HEK293 (cell line): Measurements from ENCODE around the gene HIPK4.
A peak's percentile ranks its signal among the peaks of the same experiment; 100 is the strongest.

Experiments
- CTCF ChIA-PET: fragments of 350-600 bp; formaldehyde crosslinking; extraction: SDS; loops from one replicate; lab custom pipeline; 2021; ENCODE audit warnings: antibody characterized with exemption; lab: Yijun Ruan, JAX
- POLR2A ChIA-PET: fragments of 300-600 bp; formaldehyde crosslinking; extraction: SDS; loops from one replicate; lab custom pipeline; 2020; ENCODE audit warnings: antibody characterized with exemption, inconsistent platforms; lab: Yijun Ruan, JAX
- H3K27ac ChIP-seq: fragments of 200-500 bp; sonication (Bioruptor generic); 2 replicates; pipeline ENCODE4 v1.5.1; 2014; ENCODE audit warnings: low read depth, low read length, control low read depth, inconsistent platforms; ENCODE audit errors: extremely low read depth
- H3K36me3 ChIP-seq, 2 experiments: fragments of 200-500 bp in 1 of 2; sonication (Bioruptor generic) in 1 of 2; 1 replicate in 1 of 2; 2 replicates in 1 of 2; pipeline ENCODE4 v1.5.1; 2014 to 2017; ENCODE audit warnings: inconsistent platforms in 2 of 2, low read length in 2 of 2; ENCODE audit not compliant: control insufficient read depth in 2 of 2, insufficient read depth in 1 of 2
- H3K4me1 ChIP-seq: fragments of 200-500 bp; sonication (Bioruptor generic); 2 replicates; pipeline ENCODE4 v1.5.1; 2014; ENCODE audit warnings: mild to moderate bottlenecking, low read length, inconsistent platforms; ENCODE audit not compliant: control insufficient read depth, insufficient read depth
- H3K4me3 ChIP-seq: 2 replicates; pipeline ENCODE4 v1.5.1; 2011; ENCODE audit warnings: low read depth, mild to moderate bottlenecking, control low read depth, low read length, moderate library complexity
- H3K9me3 ChIP-seq: fragments of 200-500 bp; sonication (Bioruptor generic); 2 replicates; pipeline ENCODE4 v1.5.1; 2014; ENCODE audit warnings: low read depth, low read length, inconsistent platforms; ENCODE audit not compliant: control insufficient read depth, insufficient read depth
- BCL11A ChIP-seq: fragments of 450-650 bp; formaldehyde crosslinking; IDR thresholded peaks from 2 replicates; pipeline ENCODE4 v1.5.1; 2016; ENCODE audit warnings: low read depth, missing biosample characterization, missing genetic modification characterization
- BCL11B ChIP-seq: fragments of 450-650 bp; formaldehyde crosslinking; IDR thresholded peaks from 2 replicates; pipeline ENCODE4 v1.5.1; 2016; ENCODE audit warnings: low read depth, missing biosample characterization, missing genetic modification characterization
- HIC1 ChIP-seq: fragments of 450-650 bp; formaldehyde crosslinking; IDR thresholded peaks from 2 replicates; pipeline ENCODE4 v1.5.1; 2016; ENCODE audit warnings: missing biosample characterization, missing genetic modification characterization
- INSM2 ChIP-seq: fragments of 450-650 bp; formaldehyde crosslinking; IDR thresholded peaks from 2 replicates; pipeline ENCODE4 v1.5.1; 2016; ENCODE audit warnings: missing biosample characterization, missing genetic modification characterization
- RBAK ChIP-seq: fragments of 450-650 bp; formaldehyde crosslinking; IDR thresholded peaks from 2 replicates; pipeline ENCODE4 v1.5.1; 2016; ENCODE audit warnings: missing biosample characterization, missing genetic modification characterization
- REPIN1 ChIP-seq: fragments of 450-650 bp; formaldehyde crosslinking; IDR thresholded peaks from 2 replicates; pipeline ENCODE4 v1.5.1; 2017; ENCODE audit warnings: missing biosample characterization, missing genetic modification characterization, low read depth
- SCRT1 ChIP-seq: fragments of 450-650 bp; formaldehyde crosslinking; IDR thresholded peaks from 2 replicates; pipeline ENCODE4 v1.5.1; 2016; ENCODE audit warnings: missing biosample characterization, missing genetic modification characterization, borderline replicate concordance
- ZBTB21 ChIP-seq: fragments of 450-650 bp; formaldehyde crosslinking; IDR thresholded peaks from 2 replicates; pipeline ENCODE4 v1.5.1; 2017; ENCODE audit warnings: missing biosample characterization, missing genetic modification characterization
- ZFP3 ChIP-seq: fragments of 450-650 bp; formaldehyde crosslinking; IDR thresholded peaks from 2 replicates; pipeline ENCODE4 v1.5.1; 2016; ENCODE audit warnings: low read depth, missing biosample characterization, missing genetic modification characterization
- ZNF132 ChIP-seq: fragments of 450-650 bp; formaldehyde crosslinking; IDR thresholded peaks from 2 replicates; pipeline ENCODE4 v1.5.1; 2017; ENCODE audit warnings: missing biosample characterization, missing genetic modification characterization, borderline replicate concordance
- ZNF157 ChIP-seq: fragments of 450-650 bp; formaldehyde crosslinking; IDR thresholded peaks from 2 replicates; pipeline ENCODE4 v1.5.1; 2016; ENCODE audit warnings: missing biosample characterization, missing genetic modification characterization
- ZNF248 ChIP-seq: fragments of 450-650 bp; formaldehyde crosslinking; IDR thresholded peaks from 2 replicates; pipeline ENCODE4 v1.5.1; 2017; ENCODE audit warnings: missing biosample characterization, missing genetic modification characterization
- ZNF335 ChIP-seq: fragments of 450-650 bp; formaldehyde crosslinking; conservative IDR thresholded peaks from 2 replicates; pipeline ENCODE4 v1.5.1; 2016; ENCODE audit warnings: missing biosample characterization, missing genetic modification characterization
- ZNF350 ChIP-seq: fragments of 450-650 bp; formaldehyde crosslinking; IDR thresholded peaks from 2 replicates; pipeline ENCODE4 v1.5.0; 2017; ENCODE audit warnings: missing biosample characterization, mild to moderate bottlenecking, missing genetic modification characterization
- ZNF354C ChIP-seq: fragments of 450-650 bp; formaldehyde crosslinking; IDR thresholded peaks from 2 replicates; pipeline ENCODE4 v1.5.1; 2016; ENCODE audit warnings: missing biosample characterization, missing genetic modification characterization, low read depth, borderline replicate concordance
- ZNF530 ChIP-seq: fragments of 450-650 bp; formaldehyde crosslinking; IDR thresholded peaks from 2 replicates; pipeline ENCODE4 v1.5.1; 2016; ENCODE audit warnings: low read depth, missing biosample characterization, missing genetic modification characterization
- ZNF548 ChIP-seq: fragments of 450-650 bp; formaldehyde crosslinking; IDR thresholded peaks from 2 replicates; pipeline ENCODE4 v1.5.1; 2016; ENCODE audit warnings: missing biosample characterization, missing genetic modification characterization
- ZNF558 ChIP-seq: fragments of 450-650 bp; formaldehyde crosslinking; IDR thresholded peaks from 2 replicates; pipeline ENCODE4 v1.5.1; 2016; ENCODE audit warnings: missing biosample characterization, missing genetic modification characterization
- ZNF560 ChIP-seq: fragments of 450-650 bp; formaldehyde crosslinking; IDR thresholded peaks from 2 replicates; pipeline ENCODE4 v1.5.1; 2017; ENCODE audit warnings: missing biosample characterization, missing genetic modification characterization, borderline replicate concordance
- ZNF704 ChIP-seq: fragments of 450-650 bp; formaldehyde crosslinking; IDR thresholded peaks from 2 replicates; pipeline ENCODE4 v1.5.1; 2016; ENCODE audit warnings: missing biosample characterization, missing genetic modification characterization
- ZNF768 ChIP-seq: fragments of 450-650 bp; formaldehyde crosslinking; IDR thresholded peaks from 2 replicates; pipeline ENCODE4 v1.5.1; 2018; ENCODE audit warnings: missing biosample characterization, mild to moderate bottlenecking, missing genetic modification characterization
- ZNF785 ChIP-seq: fragments of 450-650 bp; formaldehyde crosslinking; IDR thresholded peaks from 2 replicates; pipeline ENCODE4 v1.5.1; 2016; ENCODE audit warnings: missing biosample characterization, missing genetic modification characterization
- ZNF830 ChIP-seq: fragments of 450-650 bp; IDR thresholded peaks from 2 replicates; pipeline ENCODE4 v1.5.0; 2018; ENCODE audit warnings: missing biosample characterization, missing genetic modification characterization, low read depth, mild to moderate bottlenecking, moderate library complexity
- ZNF843 ChIP-seq: fragments of 450-650 bp; formaldehyde crosslinking; IDR thresholded peaks from 2 replicates; pipeline ENCODE4 v1.5.1; 2016; ENCODE audit warnings: missing biosample characterization, missing genetic modification characterization
- TF ChIP-seq, protein P1 (sequence below): fragments of 450-650 bp; formaldehyde crosslinking; IDR thresholded peaks from 2 replicates; pipeline ENCODE4 v1.5.1; 2016; ENCODE audit warnings: missing biosample characterization, missing genetic modification characterization
- TF ChIP-seq, protein P2 (sequence below): fragments of 450-650 bp; formaldehyde crosslinking; IDR thresholded peaks from 2 replicates; pipeline ENCODE4 v1.5.1; 2016; ENCODE audit warnings: missing biosample characterization, missing genetic modification characterization

Gene HIPK4

DNA sequence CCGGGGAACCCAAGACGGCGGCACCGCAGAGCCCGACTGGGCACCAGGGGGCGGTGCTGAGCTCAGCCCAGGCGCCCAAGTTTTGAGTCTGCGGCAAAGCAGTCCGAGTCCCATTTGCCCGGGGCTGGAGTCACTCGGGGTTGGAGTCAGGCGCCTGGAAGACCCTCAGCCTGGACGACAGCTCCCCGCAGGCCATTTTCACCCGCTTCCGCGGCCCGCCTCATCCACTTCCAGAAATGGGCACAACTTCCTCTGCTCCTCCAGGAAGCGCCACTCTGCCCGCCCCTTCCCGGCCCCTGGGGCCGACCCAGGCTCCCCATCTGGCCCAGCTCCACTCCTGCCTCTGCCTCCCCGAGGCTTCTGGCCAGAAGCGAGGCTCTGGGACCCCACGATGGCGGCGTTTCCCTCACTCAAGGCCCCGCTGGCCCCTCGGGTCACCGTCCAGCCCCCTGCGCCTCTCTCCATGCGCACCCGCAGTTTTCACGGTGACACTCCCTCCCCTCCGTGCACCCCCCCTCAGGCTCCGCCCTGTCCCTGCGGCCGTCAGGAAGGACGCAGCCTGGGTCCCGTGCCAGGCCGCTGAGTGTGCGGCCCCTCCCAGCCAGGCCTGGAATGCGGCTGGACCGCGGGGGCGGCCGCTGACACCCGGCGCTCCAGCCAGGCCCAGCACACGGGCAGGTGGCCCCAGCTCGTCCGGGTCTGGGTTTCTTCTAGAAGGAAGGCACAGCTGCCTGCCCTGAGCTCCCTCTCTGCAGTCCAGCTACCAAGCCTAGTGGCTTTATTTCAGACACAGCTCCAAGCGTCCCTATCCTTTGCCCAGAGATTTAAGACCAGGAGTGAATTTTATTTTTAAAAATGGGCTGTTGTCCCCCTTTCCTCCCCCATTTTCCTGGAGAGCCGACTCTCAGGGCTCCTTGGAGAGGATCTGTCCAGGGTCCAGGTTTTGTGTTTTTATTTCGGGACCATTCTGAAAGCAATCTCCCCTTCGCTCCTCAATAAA is 31.1 kb upstream of the HIPK4 start (continued):
- TF ChIP-seq ZNF350 (tag by site-specific recombination) (no peak), ZNF830 (tag by site-specific recombination) (no peak), ZNF704 (tag by site-specific recombination) (no peak)

GRCh38 chr19:40420451-40420765 is 30.4 kb upstream of the HIPK4 start:
- Histone ChIP-seq H3K27ac (peak overlapping the region; percentile 95), H3K4me1 (peaks cover 21% of the 10 kb centered on the region), H3K9me3 (no peaks in the 10 kb centered on the region), H3K4me3 (no peak overlapping the region), H3K36me3 (peaks cover 13 to 15% of the 10 kb centered on the region in 2 experiments)
- POLR2A ChIA-PET = interaction anchor here (0.6 to 9.2 kb wide), 41 partner anchors 8 to 1734 kb away, joined by 3 to 428 read pairs (median 4); partner anchors contain the start of genes AKT2, BLVRB, C19orf47 and DYRK1B
- CTCF ChIA-PET = interaction anchor here (0.6 to 3.4 kb wide), 49 partner anchors 10 to 1722 kb away, joined by 3 to 40 read pairs (median 5); partner anchors contain the start of genes BLVRB and SERTAD3
- TF ChIP-seq ZNF354C (tag by site-specific recombination) = no peak
- no peak for TF ChIP-seq ZNF157 (tag by site-specific recombination)
- TF ChIP-seq ZBTB21 (tag by site-specific recombination) = peak; percentile 25; the same call in 1 of the 2 replicates
- TF ChIP-seq ZNF843 (tag by site-specific recombination) = no peak
- TF ChIP-seq, protein P1, sequence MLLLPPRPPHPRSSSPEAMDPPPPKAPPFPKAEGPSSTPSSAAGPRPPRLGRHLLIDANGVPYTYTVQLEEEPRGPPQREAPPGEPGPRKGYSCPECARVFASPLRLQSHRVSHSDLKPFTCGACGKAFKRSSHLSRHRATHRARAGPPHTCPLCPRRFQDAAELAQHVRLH (tag by site-specific recombination) = peak; percentile 88
- TF ChIP-seq BCL11A (tag by site-specific recombination) = peak; percentile 96; the same call in 1 of the 2 replicates
- 0 out of 2 replicates have a peak, but pooled peaks have one; percentile 22 for TF ChIP-seq ZFP3 (tag by site-specific recombination)
- 0 out of 2 replicates have a peak, but pooled peaks have one; percentile 53 for TF ChIP-seq ZNF548 (tag by site-specific recombination)
- 0 out of 2 replicates have a peak, but pooled peaks have one; percentile 5 for TF ChIP-seq ZNF248
- no peak for TF ChIP-seq ZNF335 (tag by site-specific recombination)
- no peak for TF ChIP-seq ZNF530 (tag by site-specific recombination)
- peak; percentile 100 for TF ChIP-seq BCL11B (tag by site-specific recombination)
- TF ChIP-seq RBAK (tag by site-specific recombination) = peak; percentile 67; the same call in 1 of the 2 replicates
- TF ChIP-seq INSM2 (tag by site-specific recombination) = no peak
- TF ChIP-seq REPIN1 (tag by site-specific recombination) = peak; percentile 83; the same call in 1 of the 2 replicates
- peak; percentile 65; the same call in 1 of the 2 replicates for TF ChIP-seq SCRT1 (tag by site-specific recombination)
- 0 out of 2 replicates have a peak, but pooled peaks have one; percentile 18 for TF ChIP-seq ZNF560 (tag by site-specific recombination)
- 0 out of 2 replicates have a peak, but pooled peaks have one; percentile 83 for TF ChIP-seq ZNF785 (tag by site-specific recombination)
- 0 out of 2 replicates have a peak, but pooled peaks have one; percentile 8 for TF ChIP-seq ZNF768
- TF ChIP-seq ZNF558 (tag by site-specific recombination) = peak; percentile 77; the same call in 1 of the 2 replicates
- no peak for TF ChIP-seq ZNF132 (tag by site-specific recombination)
- TF ChIP-seq, protein P2, sequence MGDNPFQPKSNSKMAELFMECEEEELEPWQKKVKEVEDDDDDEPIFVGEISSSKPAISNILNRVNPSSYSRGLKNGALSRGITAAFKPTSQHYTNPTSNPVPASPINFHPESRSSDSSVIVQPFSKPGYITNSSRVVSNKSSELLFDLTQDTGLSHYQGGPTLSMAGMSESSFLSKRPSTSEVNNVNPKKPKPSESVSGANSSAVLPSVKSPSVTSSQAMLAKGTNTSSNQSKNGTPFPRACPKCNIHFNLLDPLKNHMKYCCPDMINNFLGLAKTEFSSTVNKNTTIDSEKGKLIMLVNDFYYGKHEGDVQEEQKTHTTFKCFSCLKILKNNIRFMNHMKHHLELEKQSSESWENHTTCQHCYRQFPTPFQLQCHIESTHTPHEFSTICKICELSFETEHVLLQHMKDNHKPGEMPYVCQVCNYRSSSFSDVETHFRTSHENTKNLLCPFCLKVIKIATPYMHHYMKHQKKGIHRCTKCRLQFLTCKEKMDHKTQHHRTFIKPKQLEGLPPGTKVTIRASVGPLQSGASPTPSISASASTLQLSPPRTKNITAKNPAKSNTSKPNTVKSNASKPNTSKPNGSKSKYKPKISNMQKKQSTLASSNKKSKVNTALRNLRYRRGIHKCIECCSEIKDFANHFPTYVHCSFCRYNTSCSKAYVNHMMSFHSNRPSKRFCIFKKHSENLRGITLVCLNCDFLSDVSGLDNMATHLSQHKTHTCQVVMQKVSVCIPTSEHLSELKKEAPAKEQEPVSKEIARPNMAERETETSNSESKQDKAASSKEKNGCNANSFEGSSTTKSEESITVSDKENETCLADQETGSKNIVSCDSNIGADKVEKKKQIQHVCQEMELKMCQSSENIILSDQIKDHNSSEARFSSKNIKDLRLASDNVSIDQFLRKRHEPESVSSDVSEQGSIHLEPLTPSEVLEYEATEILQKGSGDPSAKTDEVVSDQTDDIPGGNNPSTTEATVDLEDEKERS (tag by site-specific recombination) = peak; percentile 97
- TF ChIP-seq HIC1 (tag by site-specific recombination) = no peak
